ENCODE data around the gene AKT1.

AKT1 gene

DNA sequence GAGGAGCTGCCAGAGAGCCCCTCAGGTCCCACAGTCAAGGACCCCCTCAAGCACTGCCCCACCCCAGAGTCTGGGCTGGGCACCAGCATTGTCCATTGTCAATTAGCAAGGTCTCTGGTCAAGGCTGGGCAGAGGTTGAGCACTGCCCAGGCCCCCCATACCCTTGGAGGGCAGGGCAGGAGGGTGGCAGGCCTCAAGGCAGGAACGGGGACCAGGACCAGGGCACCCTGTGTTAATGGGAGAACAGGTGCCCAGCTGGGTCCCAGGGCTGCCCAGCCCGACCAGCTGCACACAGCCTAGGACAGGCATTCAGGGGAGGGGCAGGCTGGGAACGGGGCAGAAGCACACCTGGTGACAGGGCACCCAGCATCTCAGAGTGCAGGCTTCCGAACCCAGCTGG lies 24.2 kb downstream of the AKT1 start:
- no peak for DNase-seq

DNA sequence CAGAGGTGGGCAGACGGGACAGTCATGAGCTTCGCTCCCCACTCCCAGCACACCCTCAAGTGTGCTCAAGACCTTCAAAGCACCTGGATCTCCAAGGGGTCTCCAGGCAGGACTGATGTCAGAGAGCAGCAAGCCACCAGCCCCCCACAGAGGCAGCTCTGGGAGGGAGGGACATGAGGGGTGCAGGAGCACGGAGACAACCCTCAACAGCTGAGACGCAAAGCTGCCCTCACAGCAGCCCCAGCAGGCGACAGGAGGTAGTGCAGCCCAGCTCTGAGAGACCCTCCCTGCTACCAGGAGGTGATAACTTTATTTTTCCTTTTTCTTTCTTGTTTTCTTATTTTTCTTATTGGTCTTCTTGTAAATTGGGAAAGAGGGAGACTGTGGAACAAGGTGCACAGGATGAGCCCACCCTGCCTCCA lies 24.7 kb downstream of the AKT1 start:
- no peak for DNase-seq

DNA sequence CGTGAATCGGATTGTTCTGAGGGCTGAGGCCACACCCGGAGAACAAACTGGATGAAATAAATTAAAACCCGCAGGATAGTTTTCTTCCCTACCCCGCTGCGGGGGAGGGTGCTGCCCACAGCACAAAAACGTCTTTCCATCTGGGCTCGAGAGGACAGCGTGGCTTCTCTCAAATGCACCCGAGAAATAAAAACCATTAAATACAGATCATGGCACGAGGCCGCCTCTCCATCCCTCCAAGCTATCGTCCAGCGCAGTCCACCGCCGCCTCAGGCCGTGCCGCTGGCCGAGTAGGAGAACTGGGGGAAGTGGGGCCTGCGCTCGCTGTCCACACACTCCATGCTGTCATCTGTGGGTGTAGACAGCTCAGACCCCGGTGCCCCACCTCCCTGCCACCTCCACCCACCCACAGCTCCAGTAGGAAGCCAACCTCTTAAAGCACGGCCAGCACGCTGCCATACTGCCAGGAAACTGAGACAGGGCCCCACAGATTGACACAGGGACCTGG lies 25.4 kb downstream of the AKT1 start:
- DNase-seq: no peak

DNA sequence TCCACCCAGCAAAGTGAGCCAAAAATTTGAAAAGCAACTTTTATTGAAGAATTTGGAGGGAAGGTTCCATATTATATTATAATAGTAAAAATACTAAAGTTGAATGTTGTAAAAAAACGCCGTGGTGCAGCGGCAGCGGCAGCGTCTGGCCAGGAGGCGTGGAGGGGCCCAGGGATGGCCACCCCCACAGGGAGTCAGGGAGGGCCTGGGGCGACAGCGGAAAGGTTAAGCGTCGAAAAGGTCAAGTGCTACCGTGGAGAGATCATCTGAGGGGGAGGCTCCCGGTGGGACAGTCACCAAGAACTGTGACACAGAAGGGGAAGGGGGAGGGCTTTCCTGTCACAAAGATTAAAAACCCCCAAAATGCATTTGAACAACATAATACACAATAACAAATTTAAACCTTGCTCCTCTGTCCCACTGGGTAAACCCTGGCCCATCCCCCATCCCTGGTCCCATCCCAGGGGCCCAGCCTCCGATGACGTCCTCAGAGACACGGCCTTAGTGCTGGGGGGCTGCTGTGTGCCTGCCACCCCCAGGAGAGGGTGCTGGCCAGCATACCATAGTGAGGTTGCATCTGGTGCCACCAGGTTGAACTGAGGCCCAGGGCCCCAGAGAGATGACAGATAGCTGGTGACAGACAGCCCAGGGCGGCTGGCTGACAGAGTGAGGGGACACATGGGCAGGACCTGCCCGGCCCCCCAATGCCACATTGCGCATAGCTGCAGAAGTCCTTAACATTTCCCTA lies 26.1 kb downstream of the AKT1 start:
- no peak for DNase-seq

DNA sequence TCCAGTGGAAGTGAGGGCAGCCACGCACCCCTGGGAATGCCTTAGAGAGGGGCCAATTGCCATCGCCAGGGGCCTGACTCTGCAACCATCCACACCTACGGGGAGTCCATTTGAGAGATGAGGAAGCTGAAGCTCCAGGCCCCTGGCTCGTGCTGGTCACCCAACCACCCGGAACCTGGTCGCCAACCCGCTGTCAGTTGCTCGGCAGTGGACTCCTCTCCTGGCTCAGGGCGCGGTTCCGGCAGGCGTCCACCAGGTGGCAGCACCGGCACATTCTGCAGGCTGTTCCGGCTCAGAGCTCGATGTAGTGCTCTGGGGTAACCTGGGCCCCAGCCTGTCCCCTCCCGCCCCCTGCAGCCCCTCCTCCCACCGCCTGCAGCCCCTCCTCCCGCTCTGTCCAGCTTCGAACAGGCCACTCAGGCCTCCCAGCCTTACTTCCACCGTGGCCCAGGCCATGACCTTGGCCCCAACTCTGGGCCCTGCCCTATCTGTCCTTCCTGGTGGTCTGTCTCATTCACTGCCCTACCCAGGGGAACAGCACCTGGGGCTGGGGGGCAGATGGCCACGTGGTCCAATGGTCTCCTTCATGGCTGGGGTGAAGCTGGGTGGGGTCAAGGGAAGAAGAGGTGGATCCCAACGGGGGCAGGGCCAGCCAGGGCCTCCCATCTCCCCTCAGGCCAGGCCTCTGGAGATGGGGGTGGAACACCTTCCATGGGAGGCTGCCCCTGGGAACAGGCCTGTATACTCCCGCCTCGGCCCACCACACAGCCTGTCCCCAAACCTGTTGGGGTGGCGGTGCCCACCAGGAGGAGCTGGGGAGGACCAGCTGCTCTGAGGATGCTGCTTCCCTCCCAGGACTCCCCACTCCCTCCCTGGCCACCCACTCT lies 26.9 kb downstream of the AKT1 start:
- DNase-seq: peak; percentile 84 to 92

DNA sequence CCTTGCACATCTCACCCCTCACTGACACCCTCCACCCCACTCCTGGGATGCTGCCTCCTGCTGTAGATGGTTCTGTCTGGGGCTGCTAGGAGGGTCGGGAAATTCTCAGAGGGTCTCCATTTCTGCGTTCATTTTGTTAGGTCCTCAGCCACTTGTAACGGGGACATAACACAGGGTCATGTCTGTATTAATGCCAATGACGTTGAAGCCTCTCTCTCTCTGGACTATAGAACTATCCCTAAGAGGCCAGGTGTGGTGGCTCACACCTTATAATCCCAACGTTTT lies 28.0 kb downstream of the AKT1 start:
- DNase-seq: no peak

DNA sequence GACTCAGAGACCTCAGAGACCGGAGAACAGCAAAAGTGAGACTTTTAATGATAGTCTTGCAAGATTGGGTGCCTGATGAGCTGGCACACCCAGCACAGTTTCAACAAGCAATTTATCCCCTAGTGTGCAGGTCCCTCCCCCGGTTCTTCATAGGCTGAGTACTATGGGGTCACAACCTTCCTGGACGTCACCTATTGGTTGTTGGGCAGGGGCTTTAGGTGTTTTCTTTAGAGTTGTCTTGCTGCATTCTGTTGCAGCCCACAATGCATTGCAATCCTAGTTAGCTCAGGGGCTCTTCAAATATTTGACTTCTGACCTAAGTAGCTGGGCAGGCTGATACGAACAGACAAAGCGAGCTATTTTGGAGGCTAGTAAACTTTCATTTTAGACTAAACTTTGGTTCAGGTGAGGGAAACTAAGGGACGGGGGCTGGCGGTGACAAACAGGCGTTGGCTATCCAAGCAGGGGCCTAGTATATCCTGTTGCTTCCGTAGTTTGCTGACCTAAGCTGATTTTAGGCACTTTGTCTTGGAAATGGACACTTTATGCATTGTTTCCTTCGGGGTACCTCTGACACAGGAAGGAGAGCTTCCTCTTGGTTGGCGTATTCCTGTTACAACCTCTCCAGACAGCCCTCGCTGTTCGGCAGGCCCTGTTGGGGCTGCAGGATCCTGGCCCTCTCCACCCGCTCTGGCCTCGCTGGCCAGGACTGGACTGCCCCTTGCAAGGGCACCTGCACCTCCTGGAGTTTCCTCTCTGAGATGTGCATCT lies 28.5 kb downstream of the AKT1 start:
- no peak for DNase-seq

DNA sequence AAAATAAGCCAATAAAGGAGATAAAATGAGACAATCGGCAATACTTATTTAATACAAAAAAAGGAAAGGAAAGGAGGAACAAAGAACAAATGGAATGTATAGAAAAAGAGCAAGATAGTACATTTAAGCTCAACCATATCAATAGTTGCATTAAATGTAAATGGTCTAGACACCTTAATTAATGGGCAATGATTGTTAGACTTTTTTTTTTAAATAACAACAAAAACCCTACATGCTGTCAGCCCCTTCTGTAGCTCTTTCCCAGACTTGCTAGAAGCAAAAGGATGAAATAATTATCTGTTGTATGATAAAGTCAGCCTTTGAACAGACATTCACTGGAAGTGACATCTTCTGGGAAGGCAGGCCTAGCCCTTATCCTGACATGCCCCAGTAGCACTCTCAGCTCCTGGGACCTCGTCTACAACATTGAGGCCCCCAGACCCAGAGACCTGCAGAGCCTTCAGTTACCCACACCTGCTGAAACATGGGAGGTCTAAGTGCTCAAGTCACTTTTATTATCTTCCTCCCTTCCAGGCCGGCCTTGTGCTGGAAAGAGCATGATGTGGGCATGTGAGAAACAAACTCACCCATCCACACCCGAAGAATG lies 29.2 kb downstream of the AKT1 start:
- DNase-seq: no peak

DNA sequence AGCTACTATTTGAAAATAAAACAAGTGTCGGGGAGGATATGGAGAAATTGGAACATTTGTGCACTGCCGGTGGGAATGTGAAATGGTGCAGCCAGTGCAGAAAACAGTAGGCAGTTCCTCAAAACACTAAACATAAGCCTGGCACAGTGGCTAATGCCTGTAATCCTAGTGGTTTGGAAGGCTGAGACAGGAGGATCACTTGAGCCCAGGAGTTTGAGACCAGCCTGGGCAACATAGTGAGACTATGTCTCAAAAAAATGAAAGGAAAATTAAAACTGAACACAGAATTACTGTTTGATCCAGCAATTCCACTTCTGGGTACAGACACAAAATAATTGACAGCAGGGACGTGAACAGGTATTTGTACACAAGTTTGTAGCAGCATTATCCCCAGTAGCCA lies 30.0 kb downstream of the AKT1 start:
- no peak for DNase-seq

DNA sequence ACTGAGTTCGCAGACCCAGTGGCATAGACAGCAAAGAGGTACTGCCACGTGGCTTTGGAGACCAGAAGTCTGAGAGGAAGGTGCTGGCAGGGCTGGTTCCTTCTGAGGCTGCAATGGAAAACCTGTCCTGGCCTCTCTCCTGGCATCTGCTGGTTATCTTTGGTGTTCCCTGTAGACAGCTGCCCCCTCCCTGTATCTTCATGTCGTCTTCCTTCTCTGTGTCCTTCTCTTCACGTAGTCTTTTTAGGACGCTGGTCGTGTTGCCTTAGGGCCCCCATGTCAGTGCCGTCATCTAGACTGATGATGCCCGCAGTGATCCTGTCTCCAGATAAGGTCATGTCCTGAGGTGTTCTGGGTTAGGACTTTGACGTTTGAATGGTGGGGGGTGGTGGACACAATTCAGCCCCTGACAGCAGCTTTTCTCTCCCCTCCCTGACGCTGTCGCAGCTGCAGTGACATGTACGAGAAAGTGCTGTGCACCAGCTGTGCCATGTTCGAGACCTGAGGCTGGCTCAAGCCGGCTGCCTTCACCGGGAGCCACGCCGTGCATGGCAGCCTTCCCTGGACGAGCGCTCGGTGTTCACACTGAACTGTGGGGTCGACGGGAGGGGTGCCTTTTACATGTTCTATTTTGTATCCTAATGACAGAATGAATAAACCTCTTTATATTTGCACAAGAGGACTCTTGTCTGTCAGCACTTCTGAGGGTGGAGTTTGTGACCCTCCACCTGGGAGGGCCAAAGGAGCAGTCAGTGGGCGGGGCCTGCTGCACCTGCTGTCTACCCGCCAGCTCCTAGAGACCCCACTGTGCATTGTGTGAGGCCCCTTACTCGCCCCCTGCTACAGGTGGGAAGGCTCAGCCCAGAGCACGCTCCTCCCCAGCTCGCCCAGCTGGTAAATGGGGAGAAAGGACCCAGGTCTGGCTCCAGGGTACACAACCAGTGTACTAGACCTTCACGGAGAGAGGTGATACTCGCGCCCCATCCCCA lies 36.3 kb downstream of the AKT1 start:
- no peak for DNase-seq

DNA sequence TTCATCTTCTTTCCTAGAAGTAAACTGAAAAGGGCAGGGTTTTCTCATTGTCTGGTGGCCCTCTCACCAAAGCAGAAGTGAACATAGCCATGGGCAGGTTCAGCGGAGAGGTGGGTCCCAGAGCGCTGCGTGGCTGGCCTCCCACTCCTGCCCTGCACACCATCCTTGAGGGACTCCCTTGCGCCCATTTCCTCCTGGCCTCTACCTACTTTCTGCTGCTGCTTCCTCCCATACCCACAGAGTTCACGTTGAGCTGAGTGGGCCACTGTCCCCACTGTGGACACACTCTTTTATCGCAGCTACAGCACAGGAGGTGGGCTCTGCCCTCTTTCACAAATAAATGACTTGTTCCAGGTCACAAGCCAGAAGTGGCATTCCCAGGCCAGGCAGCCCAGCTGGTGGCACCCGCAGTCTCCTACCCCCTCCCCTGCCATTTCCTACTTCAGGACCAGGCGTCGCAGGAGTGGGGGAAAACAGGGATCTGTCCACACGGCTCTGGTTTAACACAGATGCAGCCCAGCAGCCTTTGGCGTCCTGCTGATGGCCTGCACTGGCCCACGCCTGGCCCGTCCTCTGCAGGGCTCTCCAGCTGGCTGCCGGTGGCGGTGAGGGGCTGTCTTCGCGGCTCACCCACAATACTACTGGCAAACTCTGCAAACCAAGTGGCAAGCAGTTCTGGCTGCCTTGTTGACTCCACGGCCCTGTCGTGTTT lies 37.7 kb downstream of the AKT1 start:
- DNase-seq: no peak

DNA sequence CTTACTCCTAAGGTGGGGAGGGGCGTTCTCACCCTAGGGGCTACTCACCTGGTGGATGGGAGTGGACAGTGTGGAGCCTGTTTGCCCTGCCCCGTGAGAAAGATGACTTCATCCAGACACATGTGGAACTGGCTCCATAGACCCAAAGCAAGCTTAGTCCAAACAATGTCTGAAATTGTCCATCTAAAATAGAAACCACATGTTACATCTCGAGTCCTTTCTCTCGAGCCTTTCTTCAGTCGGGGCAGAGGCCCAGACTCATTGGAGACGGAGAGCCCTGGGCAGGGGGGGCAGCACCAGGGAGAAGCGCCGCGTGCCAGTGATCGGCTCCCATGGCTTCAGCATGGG lies 38.3 kb downstream of the AKT1 start:
- DNase-seq: no peak

DNA sequence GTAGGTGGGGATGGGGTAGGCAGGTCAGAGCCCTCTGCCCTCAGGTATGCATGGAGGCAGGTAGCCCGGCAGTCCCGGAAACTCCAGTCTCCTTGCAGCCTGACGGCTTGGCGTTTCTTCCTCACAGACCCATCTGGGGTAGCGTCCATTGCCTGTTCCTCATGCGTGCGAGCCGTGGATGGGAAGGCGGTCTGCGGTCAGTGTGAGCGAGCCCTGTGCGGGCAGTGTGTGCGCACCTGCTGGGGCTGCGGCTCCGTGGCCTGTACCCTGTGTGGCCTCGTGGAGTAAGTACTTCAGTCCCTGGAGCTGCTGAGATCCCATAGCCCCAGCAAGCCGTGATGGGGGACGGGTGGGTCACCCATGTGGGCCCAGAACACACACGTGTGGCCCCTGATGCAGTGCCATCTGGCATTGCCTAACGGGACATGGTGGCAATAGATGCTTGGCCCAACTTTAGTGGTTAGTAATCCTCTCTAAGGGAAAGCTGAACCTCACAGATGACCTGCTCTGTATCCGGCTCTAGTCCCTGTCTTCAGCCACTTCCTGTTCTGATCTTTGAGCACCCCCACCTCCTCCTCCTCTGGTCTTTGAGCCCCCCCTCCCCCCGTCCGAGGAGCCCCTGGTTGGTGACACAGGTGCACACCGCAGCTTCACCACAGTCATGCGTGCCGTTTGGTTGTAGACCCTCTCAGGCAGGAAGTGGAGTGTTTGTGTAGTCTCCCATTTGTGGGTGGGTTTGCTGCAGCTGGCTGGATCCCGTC lies 38.9 kb downstream of the AKT1 start:
- DNase-seq: no peak

DNA sequence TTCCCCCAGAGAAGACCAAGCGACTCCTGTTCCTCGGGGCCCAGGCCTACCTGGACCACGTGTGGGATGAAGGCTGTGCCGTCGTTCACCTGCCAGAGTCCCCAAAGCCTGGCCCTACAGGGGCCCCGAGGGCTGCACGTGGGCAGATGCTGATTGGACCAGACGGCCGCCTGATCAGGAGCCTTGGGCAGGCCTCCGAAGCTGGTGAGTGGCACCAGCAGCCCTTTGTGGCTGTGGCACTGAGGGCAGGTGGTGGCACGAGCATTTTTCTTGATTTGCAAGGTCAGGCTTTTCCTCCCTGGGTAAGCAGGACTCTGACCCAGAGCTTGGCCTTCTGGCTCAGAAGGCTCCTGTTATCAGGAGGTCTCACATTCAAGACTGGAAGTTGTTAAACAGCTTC lies 39.9 kb downstream of the AKT1 start:
- DNase-seq: no peak

DNA sequence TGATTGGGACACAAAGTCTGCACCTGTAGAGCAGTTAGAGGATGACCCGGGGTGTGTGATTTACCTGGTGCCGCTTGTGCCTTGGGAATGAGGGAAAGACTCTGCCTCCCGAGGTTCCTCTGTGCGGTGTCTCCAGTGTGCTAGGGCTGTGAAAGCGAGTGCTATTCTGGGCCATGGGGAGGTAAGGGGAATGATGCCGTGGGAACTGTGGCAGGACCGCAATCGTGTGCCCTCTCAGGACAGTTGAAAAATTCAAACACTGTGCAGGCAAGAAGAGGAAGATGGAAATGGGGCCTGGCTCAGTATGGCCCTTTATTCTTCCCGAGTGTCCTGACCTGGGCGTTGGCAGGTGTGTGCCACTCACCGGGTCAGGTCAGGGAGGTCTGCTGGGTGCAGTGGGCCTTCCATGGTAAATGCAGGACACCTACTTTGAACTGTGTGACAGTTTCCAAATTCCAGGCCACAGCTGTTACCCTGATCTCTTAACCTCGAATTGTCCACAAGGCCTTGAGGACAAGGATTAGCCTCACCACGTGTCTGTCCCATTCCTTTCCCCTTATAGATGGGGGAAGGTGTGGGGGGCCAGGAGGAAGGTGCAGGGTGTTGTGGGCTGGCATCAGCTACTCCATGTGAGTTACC lies 41.2 kb downstream of the AKT1 start:
- DNase-seq: no peak

DNA sequence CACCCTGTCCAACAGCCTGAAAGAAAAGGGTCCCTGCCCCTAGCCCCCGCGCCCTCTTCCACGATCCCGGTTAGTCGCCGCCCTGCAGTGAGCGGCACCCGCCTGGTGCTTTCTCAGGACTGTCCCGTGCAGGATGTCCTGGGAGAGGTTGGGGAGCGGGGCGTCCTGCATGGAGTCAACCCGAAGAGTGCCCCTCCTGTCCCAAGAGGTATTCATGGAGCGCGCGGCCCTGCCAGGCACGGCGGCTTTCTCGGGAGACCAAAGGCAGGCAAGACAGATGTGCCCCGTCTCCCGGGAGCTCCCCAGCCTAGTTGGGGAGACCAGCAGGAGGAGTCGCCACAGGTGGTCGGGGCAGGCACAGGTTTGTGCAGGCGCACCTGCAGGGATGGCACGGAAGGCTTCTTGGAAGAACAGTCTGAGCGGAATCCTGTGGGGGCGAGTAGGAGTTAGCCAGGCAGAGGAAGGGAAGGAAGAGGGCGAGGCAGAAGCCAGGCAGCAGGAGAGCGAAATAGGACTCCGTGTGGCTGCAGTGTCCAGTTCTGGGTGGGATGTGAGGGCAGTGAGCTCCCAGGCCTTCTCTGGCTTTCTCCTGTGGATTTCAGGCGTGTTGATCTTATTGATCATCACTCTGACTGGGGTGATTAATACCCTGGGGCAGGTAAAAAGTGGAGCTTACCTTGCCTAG lies 41.9 kb downstream of the AKT1 start:
- DNase-seq: no peak

DNA sequence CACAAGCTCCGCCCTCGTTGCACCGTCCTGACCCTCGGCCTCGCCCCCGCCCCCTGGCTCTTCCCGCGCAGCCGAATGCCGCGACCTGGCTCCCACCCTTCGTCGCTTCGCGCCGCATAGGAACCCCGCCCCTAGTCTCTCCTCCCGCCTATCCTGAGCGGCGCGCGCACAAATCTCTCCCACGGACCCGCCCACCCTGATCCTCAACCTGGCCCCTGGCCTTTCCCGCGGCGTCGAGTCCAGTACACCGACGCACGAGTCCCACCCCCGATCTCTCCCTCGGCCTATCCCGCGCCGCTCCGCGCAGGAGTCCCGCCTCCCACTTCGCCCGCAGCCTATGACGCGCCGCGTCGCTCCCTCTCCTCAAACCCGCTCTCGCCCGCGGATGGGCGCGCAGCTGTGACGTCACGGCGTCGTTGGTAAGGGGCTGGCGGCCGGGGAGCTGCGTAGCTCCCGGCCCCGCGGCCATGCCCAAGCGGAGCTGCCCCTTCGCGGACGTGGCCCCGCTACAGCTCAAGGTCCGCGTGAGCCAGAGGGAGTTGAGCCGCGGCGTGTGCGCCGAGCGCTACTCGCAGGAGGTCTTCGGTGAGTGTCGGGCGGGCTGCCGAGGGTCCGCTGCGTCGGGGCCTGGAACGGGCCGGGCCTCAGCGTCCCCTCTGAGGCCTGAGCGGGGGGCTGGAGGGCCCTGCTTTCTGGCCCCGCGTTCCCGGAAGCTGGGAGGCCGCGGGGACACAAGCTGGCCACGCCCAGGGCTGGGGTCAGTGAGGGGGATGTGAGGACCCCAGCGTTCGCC lies 42.6 kb downstream of the AKT1 start, which contains the start of gene SIVA1:
SIVA1 (plus strand) TSS at position 413 of the 793 bp plus-strand sequence; CDS start at position 468, 55 bp downstream.
- DNase-seq: peak; percentile 99 to 100

DNA sequence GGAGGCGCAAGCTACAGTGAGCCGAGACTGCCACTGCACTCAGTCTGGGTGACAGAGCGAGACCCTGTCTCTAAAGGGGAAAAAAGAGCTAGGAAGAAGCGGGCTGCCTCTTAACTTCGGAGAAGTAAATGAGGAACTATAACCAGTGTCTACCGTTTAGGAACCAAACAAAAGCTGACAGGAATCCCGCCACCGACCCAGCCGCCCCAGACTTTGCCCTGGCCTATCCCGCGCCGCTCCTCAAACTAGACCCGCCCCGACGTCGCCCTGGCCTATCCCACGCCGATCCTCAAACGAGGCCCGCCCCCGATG lies 43.2 kb downstream of the AKT1 start:
- DNase-seq: no peak
